Upper lobe of left lung (tissue), 4 donors: ENCODE measurements around the gene VIPR1.

Experiments
- EP300 ChIP-seq, 4 donors: sonication (generic); formaldehyde crosslinking; IDR thresholded peaks; one replicate each; pipeline ENCODE4 v1.5.1; 2017; ENCODE audit warnings: antibody characterized with exemption in 4 of 4, control low read depth in 2 of 4
- POLR2A ChIP-seq, 4 donors: fragments of 450-650 bp; IDR thresholded peaks; one replicate each; pipeline ENCODE4 v1.5.1; 2016 to 2017; ENCODE audit warnings: antibody characterized with exemption in 4 of 4, mild to moderate bottlenecking in 2 of 4
- POLR2AphosphoS5 ChIP-seq, 2 donors: sonication (generic); formaldehyde crosslinking; IDR thresholded peaks; one replicate each; pipeline ENCODE4 v1.5.1; 2017; ENCODE audit warnings: antibody characterized with exemption in 2 of 2
- TF ChIP-seq, protein P1 (sequence below), 6 experiments: fragments of 450-650 bp in 4 of 6; fragments of 200-600 bp in 2 of 6; sonication (generic) in 2 of 6; IDR thresholded peaks; one replicate each; pipeline ENCODE4 v1.5.1; 2016 to 2019; ENCODE audit warnings: antibody characterized with exemption in 6 of 6

- no peak for TF ChIP-seq EP300 (IDR thresholded peaks at IDR 0.05)
- TF ChIP-seq POLR2AphosphoS5 (IDR thresholded peaks at IDR 0.05), result no peak
- no peak for TF ChIP-seq POLR2A (IDR thresholded peaks at IDR 0.05)
- TF ChIP-seq, protein P1, sequence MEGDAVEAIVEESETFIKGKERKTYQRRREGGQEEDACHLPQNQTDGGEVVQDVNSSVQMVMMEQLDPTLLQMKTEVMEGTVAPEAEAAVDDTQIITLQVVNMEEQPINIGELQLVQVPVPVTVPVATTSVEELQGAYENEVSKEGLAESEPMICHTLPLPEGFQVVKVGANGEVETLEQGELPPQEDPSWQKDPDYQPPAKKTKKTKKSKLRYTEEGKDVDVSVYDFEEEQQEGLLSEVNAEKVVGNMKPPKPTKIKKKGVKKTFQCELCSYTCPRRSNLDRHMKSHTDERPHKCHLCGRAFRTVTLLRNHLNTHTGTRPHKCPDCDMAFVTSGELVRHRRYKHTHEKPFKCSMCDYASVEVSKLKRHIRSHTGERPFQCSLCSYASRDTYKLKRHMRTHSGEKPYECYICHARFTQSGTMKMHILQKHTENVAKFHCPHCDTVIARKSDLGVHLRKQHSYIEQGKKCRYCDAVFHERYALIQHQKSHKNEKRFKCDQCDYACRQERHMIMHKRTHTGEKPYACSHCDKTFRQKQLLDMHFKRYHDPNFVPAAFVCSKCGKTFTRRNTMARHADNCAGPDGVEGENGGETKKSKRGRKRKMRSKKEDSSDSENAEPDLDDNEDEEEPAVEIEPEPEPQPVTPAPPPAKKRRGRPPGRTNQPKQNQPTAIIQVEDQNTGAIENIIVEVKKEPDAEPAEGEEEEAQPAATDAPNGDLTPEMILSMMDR (IDR thresholded peaks at IDR 0.05), result no peak
Measured at GRCh38 chr3:42491881-42492507, 10.4 kb upstream of the VIPR1 start.
